Activated effector memory CD4-positive, alpha-beta T cell treated with Interleukin-2 at 50 U/mL for 16 hours (primary cell): Measurements from ENCODE around the gene ST7.

Experiments used
- DNase-seq: peaks from one replicate; pipeline ENCODE4 v3.0.0-alpha.2; 2020

Gene ST7

DNA sequence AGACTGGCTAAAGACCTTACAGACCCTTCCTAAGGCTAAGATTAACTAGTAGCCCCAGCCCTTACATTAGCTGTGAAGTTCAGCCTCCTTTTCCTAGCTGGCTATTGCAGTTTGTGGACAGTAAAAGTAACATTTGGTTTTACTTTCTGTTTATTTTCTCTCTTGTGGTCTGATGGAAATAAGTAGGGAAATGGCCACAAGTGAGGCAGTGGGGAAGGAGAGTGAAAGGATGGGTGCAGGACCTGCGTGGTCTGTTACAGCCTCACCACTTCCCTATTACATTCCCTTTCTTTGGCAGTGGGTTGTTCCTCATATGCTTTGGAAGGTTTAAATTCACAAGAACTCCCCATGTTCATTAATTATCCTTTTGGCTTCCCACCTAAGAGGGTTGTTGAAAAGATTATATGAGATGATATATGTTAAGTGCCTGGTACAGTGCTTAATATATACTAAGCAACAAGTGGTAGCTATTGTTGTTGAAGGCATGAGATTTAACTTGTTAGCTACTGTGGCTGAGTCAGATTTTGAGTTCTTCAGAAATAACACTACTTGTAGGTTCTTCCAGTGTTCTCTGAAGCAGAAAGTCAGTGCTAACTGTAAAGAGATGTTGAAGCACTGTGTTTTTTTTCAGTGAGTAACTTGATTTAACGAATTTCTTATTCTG, 181.7 kb downstream of the ST7 start:
- DNase-seq, result no peak

DNA sequence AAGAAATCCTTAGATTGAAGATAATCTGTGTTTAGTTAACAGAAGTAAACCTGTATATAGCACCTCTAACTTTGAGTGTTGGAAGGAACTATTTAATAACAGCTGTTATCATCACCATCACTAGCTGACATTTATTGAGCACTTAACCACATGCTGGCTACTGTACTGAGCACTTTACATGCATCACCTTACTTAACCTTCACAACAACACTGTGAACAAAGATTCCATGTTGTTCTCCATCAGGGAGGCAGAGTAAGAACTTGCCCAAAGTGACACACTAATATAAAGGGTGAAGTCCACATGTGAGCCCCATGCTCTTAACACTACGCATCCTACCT, 182.2 kb downstream of the ST7 start:
- no peak for DNase-seq

DNA sequence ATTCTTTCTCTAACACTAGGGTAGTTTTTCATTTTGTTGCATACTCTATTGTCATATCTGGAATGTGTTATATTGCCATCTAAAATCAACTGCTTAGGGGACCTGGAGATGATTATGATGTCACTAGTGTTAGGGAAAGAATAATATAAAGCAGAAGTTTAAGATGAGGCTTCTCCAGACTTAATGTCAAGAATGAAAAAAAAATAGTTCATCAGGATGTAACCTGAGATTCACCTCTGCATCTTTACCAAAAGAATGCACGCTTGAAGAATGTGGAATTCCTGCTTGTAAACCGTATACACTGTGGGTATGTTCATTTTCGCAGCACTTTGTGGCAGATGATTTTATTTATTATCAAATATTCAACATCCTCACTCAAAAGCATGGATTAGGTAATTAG, 184.6 kb downstream of the ST7 start:
- no peak for DNase-seq

DNA sequence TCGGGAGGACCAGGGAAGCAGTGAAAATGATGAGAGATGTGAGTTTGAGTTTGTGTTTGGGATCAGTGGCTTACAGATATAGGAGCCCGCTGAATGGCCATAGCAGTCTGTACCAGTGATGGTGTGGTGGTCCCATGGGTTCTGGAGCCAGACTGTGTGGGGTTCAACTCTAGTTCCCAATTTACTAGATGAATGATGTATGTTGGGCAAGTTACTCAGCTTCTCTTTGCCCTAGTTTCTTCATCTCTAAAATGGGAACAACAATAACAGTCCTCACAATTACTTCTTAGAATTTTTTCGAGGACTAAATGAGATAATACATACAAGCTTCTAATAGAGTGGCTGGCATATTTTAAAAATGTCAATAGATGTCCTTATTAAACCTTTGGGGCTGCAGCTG, 185.2 kb downstream of the ST7 start:
- DNase-seq, result no peak

DNA sequence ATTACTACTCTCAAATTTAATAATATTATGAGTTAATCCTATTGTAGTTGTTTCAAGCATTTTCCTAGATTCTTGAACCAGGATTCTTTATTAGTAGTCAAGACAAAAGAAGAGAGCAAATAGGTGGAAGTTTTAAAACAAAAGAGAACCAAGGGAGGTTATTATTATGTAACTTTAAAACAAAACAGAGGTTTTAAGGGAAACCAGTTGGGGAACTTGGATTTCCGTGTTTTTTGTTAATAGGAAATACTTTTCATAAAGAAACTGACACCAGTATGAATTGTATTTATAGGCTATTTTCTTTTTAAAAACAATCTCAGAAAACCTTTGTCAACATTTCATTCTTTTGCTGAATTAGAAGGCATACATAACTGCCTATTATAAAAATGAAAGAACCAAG, 185.7 kb downstream of the ST7 start:
- DNase-seq, result no peak

DNA sequence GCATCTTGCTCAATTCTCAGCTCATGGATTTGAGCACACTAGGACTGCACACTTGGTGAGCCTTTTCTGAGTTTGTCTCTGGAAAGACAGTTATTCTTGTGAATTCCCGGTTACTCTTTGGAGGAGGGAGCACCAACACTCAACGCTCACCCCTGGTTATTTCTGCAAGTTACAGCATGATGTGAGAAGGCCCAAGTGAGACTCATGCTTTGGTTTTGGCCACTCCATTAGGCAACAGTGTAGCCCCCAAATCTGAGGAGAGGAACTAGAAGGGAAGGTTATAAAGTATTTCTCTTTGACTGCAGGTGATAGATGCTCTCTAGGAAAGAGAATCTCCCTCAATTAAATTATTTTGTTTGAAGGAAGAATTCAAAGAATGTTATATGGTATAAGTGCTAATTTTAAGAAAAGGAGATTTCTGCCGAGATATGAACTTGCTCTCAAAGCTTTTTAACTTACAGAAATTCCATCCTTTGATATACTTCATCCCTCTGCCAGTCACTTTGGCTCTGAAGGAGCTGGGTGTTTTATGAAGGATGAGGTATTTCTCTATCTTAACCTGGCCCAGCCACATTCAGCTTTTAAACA, 186.2 kb downstream of the ST7 start:
- DNase-seq, result no peak

DNA sequence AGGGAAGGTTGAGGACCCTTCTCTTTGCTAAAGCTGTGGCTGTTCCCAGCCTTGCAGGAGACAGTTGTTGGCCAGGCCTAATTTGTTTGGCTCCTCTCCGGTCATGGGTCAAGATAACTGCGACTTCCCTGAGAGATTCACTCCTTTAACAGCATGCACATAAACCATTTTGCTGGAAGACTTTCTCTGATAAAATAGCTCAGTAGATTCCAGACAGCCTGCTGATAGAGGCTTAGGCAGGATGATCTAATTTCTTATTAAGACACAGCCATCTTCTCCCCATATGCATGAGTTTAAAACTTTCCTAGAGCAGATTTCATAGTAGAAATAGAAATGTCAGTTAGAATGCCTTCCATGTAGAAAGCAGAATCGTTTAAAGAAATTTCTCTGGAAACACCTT, 187.6 kb downstream of the ST7 start:
- no peak for DNase-seq

DNA sequence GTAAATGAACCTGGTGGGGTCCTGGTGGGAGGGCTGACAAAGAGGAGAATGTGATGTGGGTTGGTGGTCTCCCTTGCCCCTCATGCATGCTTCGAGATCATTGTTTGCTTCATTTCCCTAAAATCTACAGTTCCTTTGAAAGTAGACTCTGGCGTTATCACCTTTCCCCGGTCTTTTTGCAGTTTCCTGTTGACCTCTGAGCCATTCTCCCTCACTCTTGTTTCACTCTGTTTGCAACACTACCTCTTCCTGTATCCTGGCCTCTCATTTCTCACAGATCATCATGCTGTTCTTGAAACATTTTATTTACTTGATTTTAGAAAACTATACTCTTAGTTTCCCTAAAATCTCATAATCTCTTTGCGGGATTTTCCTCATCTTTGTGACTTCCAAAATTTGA, 189.8 kb downstream of the ST7 start:
- no peak for DNase-seq

DNA sequence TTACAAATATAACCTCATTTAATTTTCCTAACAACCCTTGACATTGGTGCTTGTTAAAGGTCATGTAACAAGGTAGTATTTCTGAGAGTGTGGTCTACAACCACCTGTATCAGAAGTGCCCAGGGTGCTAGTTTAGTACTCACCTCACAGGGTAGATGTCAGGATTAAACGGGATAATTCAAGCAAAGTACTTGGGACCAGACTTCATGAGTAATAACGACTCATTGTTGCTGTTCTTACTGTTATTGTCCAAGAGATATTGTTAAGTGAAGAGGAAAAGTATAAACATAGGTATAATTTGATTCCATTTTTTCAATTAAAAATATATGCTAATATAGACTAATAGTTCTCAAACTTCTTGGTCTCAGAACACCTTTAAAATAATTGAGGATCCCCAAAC, 190.3 kb downstream of the ST7 start:
- DNase-seq, result no peak

DNA sequence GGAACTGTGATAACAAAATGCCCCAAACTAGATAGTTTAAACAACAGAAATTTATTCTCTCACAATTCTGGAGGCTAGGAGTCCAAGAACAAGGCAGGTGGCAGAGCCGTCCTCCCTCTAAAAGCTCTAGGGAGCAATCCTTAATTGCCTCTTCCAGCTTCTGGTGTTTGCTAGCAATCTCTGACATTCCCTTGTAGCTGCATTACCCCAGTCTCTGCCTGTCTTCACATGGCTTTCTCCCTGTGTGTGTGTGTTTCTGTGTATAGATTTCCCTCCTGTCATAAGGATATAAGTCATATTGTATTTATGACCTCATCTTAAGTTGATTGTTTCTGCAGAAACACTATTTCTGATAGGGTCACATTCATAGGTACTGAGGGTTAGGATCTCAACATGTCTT, 192.0 kb downstream of the ST7 start:
- DNase-seq, result no peak

DNA sequence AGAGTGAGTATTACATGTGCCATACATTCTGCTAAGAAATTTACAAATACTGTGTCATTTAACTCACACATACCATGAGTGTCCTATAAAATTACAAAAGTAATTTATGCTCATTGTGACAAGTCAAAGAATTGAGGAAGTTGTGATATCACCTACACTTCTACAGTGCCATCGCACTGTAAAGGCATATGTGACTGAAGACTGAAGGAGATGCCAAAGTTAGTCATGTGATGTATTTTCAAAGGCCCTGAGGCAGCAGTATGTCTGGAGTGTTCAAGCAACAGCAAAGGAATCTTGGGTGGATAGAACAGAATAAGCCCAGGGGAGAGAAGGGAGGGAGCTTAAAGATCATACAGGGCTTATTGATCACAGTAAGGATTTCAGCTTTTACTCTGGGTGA, 192.8 kb downstream of the ST7 start:
- DNase-seq, result no peak

DNA sequence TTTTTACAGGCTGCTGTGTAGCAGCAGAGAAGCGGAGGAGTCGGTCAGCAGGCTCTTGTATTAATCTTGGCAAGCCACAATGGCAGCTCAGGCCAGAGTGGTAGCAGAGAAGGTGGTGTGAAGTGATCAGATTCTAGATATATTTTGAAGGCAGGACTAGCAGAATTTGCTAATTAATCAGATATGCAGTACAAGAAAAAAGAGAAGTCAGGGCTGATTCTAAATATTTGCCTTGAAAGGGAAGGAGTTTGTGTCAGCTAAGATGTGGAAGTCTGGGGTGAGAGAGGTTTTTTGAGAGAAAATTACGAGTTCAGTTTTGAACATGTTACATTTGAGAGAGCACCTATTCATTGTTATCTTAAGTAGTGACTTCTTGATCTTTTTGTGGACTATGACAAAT, 193.2 kb downstream of the ST7 start:
- DNase-seq, result no peak

DNA sequence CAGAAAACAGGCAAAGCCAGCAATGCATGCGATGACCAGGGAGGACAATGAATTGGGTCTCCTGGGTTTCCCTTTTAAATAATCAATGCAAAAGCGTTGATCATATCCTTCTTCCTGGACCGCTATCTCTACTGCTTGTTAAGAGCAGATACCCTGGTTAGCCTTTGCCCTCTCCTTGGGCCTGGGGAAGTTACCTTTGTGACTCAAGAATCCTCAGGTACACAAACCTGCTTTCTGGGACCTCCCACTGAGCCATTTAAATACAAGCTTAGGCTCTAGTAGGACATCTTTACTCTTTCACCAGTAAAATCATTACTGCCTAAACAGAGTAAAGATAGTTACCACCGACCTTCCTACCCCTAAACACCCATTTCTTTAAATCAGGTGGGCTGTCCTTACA, 195.7 kb downstream of the ST7 start:
- no peak for DNase-seq

DNA sequence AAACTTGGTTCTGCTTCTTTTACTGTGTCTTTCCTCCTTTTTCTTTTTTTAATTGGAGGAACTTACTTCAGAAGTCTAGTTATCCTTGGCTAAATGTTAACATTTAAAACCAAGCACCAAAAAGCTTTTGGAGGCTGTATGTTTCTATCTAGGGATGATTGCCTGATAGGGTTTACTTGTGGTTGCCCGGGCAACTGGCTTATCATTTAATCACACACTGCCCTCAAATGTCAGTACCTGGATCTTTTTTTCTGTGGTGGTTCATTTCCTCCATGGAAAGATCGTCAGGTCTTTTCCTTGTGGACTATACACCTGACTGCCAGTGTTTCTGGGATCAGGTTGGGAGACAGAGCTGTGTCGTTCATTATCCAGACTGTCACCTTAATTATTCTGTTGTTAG, 196.4 kb downstream of the ST7 start:
- DNase-seq, result no peak

DNA sequence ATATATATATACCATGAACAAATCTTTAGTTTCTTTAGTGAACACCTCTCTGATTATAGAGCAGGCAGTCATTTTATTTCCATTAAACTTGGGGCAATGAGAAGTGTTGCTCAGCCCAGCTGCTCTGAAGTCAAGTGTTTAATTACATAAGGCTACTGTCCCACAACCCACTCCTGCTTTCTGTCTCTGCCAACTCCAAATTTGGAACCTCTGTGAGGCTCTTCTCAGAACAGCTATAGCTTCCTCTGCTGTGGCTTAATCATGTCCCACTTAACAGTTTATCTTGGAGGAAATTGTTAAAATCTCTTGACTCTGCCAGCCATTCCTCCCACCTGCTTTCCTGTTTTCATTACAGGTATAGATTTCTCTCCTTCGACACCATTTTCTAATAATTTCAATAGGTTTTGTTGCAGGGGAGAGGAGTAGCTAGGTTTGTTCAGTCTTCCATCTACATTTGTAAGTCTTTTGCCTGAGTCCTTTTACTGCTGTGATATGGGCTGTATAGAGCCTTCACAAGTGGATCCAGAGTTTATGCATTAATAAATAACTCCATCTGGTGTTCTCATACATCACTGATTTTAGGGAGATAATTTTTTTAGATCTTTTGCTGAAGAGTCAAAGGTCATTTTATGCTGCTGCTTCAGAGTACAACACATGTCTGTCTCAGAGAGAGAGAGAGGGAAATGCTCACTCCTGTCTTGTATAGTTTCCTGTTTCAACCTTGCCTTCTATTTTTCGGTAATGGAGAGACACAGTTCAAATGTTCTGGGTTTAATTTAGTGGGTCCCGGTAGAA, 199.1 kb downstream of the ST7 start:
- no peak for DNase-seq

DNA sequence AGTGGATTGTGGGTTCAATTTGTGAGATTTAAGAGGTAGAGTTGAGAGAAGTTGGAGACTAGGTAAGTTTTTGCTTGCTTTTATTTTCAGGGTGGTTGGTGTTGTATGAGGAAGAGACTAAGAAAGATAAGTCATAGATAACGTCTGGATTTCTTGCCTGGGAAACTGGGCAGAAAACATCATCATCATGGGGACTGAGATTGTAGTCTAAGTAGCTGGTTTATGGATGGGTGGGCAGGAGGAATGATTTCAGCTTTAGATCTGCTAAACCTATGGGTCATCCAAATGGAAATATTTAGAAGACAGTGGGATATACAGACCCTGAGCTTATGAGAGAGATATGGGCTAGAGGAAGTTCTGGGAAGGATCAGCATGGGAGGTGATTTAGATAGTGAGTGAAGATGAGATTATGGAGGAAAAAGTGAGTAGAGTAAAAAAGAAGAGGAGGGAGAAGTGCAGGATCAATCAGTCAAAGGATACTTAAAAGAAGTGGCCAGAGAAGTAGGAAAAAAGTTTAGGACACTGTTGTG, 199.8 kb downstream of the ST7 start:
- DNase-seq, result no peak

DNA sequence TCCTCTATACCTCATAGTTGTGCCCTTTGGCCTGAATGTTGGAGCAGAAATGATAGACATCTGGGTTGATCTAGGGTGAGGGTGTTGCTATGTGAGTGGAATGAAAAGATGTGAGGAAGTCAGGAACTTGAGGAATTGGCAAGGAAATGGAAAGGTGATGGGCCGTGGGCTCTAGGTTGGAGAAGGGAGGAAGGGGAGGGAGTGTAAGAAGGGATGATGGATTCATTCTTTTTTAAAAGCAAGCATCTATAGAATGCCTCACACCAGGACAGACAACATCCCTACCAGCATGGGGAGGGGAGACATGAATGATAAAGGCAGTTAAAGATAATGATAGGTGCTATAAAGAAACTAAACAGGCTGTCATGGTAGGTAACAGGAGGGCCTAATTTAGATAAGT, 201.4 kb downstream of the ST7 start:
- no peak for DNase-seq

DNA sequence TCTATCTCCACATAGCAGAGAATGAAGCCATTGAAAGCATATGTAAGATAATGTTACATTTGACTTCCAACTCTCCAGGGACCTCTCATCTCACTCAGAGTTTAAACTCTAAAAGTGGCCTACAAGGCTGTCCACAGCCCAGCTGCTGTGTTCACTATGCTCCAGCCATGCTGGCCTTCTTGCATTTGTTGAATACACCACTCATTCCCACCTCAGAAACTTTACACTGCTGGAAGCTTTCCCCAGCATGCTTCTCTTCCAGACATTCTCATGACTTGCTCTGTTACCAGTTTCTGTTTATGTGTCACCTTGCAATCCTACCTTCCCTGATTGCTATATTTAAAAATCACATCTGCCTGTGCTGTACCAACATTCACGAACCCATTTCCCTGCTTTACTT, 202.4 kb downstream of the ST7 start:
- no peak for DNase-seq

DNA sequence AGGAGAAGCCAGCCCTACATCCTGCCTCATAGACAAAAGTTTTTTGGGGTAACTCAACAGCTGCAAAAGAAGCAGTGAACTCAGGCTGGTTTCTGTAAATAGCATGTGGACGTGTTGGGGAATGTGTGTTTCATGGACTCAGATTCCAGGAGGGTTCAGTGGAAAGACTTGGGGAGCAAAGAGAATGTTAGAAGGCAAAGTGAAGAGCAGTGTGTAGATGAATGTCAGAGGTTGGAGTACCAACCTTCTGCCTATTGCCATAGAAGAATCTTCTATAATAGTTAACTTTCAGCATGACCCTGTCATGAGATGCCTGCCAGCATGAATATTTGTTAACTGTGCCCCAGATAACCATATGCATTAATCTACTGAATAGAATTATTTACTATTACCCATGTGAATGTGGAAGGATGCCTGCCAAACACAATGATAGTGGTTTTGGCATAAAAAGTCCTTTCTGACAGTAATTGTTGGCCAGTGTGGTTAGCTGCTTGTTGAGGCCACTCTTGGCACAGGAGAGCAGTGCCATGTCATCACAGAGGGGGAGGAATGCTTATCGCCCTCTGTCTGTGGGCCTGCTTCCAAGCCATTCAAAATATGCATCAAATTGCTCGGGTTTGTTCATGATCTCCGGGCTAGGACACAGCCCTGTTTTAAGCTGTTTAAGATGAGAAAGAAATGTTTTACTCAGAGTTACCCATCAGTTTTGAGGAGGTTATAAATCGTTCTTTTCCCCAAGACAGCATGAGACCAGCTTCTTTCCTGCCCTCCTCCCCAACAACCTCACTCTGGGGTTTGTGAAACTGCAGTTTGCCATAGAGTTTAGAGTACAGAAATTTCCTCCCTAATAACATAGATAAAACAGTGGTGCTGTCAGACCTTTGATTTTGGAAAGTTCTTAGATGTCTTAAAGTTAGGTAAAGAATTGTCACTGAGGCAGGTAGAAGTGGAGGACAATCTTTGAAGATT, 204.2 kb downstream of the ST7 start:
- no peak for DNase-seq

DNA sequence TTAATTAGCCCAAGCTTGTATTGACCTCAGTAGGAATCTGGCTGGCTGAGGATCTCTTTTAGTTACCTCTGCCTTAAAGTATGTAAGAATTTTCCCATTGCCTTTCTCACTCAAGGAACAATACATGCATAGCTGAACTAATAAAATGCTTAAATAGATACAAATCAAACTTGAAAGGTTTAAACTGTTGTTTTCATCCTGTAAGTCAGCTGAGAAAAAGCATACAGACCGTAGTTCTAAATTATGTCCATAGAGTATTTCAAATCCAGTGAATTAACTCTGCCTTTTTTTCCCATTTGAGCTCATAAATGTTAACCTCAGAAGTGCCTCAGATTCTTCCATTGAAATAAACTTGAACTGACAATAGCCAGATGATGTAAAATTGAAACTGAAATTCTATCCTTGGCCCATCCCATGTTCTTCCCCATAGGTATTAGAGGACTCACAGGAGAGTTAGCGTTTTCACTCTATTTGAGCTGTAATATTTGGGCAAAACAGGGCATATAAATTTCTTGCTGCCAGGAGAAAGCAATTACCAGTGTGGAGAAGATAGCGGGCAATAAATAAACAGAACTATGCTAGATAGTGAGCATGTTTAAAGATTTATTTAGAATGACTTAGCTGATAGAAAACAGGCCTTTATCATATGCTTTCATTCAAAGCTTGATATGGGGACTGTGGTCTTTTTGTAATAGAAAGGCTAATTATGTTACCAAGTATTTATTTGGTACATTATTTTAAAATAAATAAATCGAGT, 205.8 kb downstream of the ST7 start:
- no peak for DNase-seq

DNA sequence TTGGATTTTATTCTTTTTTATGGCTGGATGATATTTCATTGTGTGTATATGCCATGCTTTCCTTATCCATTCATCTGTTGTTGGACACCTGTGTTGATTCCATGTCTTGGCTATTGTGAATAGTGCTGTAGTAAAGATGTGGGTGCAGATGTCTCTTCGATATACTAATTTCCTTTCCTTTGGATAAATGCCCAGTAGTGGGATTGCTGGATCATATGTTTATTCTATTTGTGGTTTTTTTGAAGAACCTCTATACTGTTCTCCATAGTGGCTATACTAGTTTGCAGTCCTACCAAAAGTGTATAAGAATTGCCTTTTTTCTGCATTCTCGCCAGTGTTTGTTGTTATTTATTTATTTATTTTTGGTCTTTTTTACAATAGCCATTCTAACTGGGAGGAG, 209.8 kb downstream of the ST7 start:
- no peak for DNase-seq

DNA sequence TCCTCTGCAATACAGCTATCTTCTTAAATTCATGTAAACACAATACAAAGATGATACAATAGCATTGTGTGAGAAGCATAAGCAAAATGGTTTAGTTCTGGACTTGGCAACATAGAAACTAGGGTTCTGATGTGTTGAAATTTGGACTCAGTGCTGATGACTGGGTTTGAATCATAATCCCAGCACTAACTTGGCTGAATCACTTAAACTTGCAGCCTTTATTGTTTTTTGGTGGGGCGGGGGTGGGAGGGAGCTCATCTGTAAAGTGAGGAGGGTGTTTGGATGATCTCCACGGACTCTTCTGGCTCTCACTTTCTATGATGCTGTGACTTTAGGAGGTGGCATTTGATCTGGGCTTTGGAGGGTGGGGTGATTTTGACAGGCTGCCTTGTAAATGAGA, 211.3 kb downstream of the ST7 start:
- DNase-seq, result no peak
